Measurements from ENCODE around the gene PPP1R13B.

- no peak for TF ChIP-seq POLR2A (IDR thresholded peaks at IDR 0.05)
- no peak for TF ChIP-seq CTCF (IDR thresholded peaks at IDR 0.05)
Observed at GRCh38 chr14:103762036-103762435, 85.3 kb downstream of the PPP1R13B start.

Data from heart left ventricle (tissue), 13 donors.